ENCODE data around the gene B9D1. TPM values are rescaled to one million over a fixed set of nuclear protein-coding genes. Genes with fewer than 3 reads are reported as not detected.

B9D1 gene
- total RNA-seq, 1 experiment from 2014 or later = 11.5 TPM

DNA sequence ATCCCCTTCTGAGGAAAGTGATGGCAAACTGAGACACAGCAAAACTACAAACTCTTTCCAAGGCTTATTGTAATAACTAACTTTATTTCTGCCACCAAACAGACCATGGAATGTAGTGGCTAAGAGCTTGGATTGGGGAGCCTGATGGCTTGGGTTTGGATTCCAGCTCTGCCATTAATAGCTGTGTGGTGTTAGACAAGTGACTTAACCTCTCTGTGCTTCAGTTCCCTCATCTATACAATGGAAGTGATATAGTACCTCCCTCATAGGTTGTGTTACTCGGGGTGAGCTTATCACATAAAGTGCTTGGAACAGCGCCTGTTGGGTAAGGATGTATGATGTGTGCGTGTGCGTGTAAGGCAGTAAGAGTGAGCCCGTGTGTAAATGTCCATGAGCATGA lies 42.6 kb upstream of the B9D1 start:
- H3K27ac Mint-ChIP-seq (ENCODE audit: unreplicated experiment) = no peak overlapping the region
- Histone ChIP-seq H3K4me1 (no peaks in the 10 kb centered on the region), H3K36me3 (ENCODE audit: control insufficient read depth, insufficient read depth, low read length) (no peaks in the 10 kb centered on the region), H3K9me3 (no peaks in the 10 kb centered on the region), H3K4me3 (ENCODE audit: low read depth, low read length) (no peak overlapping the region), H3K27me3 (replicated peaks; ENCODE audit: control insufficient read depth, insufficient read depth, low read length) (no peaks in the 10 kb centered on the region)
- no peak overlapping the region for H3K4me3 Mint-ChIP-seq (ENCODE audit: unreplicated experiment)
- TF ChIP-seq, protein P1, sequence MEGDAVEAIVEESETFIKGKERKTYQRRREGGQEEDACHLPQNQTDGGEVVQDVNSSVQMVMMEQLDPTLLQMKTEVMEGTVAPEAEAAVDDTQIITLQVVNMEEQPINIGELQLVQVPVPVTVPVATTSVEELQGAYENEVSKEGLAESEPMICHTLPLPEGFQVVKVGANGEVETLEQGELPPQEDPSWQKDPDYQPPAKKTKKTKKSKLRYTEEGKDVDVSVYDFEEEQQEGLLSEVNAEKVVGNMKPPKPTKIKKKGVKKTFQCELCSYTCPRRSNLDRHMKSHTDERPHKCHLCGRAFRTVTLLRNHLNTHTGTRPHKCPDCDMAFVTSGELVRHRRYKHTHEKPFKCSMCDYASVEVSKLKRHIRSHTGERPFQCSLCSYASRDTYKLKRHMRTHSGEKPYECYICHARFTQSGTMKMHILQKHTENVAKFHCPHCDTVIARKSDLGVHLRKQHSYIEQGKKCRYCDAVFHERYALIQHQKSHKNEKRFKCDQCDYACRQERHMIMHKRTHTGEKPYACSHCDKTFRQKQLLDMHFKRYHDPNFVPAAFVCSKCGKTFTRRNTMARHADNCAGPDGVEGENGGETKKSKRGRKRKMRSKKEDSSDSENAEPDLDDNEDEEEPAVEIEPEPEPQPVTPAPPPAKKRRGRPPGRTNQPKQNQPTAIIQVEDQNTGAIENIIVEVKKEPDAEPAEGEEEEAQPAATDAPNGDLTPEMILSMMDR (IDR thresholded peaks at IDR 0.05; ENCODE audit: insufficient read depth in 1 of 2, low read depth in 1 of 2, low read length in 1 of 2, severe bottlenecking in 1 of 2, unreplicated experiment in 1 of 2) = no peak
- peaks cover 3% of the 10 kb centered on the region for H3K27me3 Mint-ChIP-seq (ENCODE audit: insufficient read depth, unreplicated experiment)
- peaks cover 2% of the 10 kb centered on the region for H3K4me1 Mint-ChIP-seq (ENCODE audit: low read depth, unreplicated experiment)
- intact Hi-C loops (cut with micrococcal nuclease; ENCODE audit: unreplicated experiment) = loop anchor here (5.0 kb wide), 1 partner anchor 42 kb away; no protein-coding TSS in a partner anchor
- peak in 1 of 2 experiments; percentile 1 for DNase-seq
- no peaks in the 10 kb centered on the region for H3K9me3 Mint-ChIP-seq (ENCODE audit: unreplicated experiment)
- BruUV-seq (replicated peaks) = no TSS peak
- no peaks in the 10 kb centered on the region for H3K36me3 Mint-ChIP-seq (ENCODE audit: insufficient read depth, unreplicated experiment)
- POLR2A ChIA-PET = interaction anchor here (0.6 kb wide), 1 partner anchor 28 kb away, joined by 3 read pairs; no protein-coding TSS in a partner anchor
- CTCF ChIA-PET = no interaction called here

DNA sequence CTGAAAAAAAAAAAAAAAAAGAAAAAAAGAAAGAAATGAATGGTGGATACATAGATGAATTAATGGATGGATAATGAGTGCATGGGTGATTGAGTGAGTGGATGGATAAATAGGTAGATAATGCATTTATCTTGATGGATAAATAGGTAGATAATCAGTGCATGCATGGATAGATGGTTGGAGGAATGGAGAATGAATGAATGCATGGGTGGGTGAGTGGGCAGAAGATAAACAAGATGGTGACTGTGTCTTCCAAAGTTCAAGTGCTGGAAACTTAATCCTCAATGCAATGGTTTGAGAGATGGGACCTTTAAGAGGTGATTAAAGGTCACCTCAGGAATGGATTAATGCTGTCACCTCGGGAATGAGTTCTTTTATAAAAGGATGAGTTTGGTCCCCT lies 41.7 kb upstream of the B9D1 start:
- intact Hi-C loops (cut with micrococcal nuclease; ENCODE audit: unreplicated experiment) = no loop called here
- peaks cover 3% of the 10 kb centered on the region for H3K27me3 Mint-ChIP-seq (ENCODE audit: insufficient read depth, unreplicated experiment)
- H3K9me3 Mint-ChIP-seq (ENCODE audit: unreplicated experiment) = no peaks in the 10 kb centered on the region
- no peaks in the 10 kb centered on the region for H3K4me1 Mint-ChIP-seq (ENCODE audit: low read depth, unreplicated experiment)
- no peaks in the 10 kb centered on the region for H3K36me3 ChIP-seq (ENCODE audit: control insufficient read depth, insufficient read depth, low read length)
- no peak overlapping the region for H3K4me3 Mint-ChIP-seq (ENCODE audit: unreplicated experiment)
- ChIA-PET POLR2A (no interaction called here), CTCF (no interaction called here)
- H3K4me1 ChIP-seq = no peaks in the 10 kb centered on the region
- no TSS peak for BruUV-seq (replicated peaks)
- H3K36me3 Mint-ChIP-seq (ENCODE audit: insufficient read depth, unreplicated experiment) = no peaks in the 10 kb centered on the region
- H3K27me3 ChIP-seq (replicated peaks; ENCODE audit: control insufficient read depth, insufficient read depth, low read length) = no peaks in the 10 kb centered on the region
- no peak overlapping the region for H3K4me3 ChIP-seq (ENCODE audit: low read depth, low read length)
- no peak overlapping the region for H3K27ac Mint-ChIP-seq (ENCODE audit: unreplicated experiment)
- no peaks in the 10 kb centered on the region for H3K9me3 ChIP-seq
- TF ChIP-seq, protein P1 (IDR thresholded peaks at IDR 0.05; ENCODE audit: insufficient read depth in 1 of 2, low read depth in 1 of 2, low read length in 1 of 2, severe bottlenecking in 1 of 2, unreplicated experiment in 1 of 2) = no peak
- DNase-seq = no peak

DNA sequence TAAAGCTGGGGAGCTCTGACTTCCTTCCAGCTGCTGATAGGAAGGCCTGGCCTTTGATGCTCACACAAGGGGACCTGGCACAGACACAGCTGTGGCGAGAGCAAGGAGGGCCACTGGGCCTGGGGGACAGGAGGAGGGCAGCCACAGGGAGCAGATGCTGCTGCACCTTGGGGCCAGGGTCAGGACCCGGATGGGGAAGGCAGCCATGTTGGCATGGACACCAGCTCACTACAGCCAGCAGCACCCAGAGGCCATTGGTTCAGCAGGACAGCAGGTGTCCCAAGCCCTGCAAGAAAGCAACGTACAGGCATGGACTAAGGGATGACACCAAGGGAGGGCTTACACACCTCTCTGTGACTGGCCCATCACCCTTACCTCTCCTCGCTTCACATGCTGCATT lies 40.5 kb upstream of the B9D1 start:
- Mint-ChIP-seq H3K36me3 (ENCODE audit: insufficient read depth, unreplicated experiment) (no peaks in the 10 kb centered on the region), H3K27me3 (ENCODE audit: insufficient read depth, unreplicated experiment) (peaks cover 3% of the 10 kb centered on the region), H3K9me3 (ENCODE audit: unreplicated experiment) (no peaks in the 10 kb centered on the region), H3K4me1 (ENCODE audit: low read depth, unreplicated experiment) (no peaks in the 10 kb centered on the region), H3K4me3 (ENCODE audit: unreplicated experiment) (no peak overlapping the region), H3K27ac (ENCODE audit: unreplicated experiment) (no peak overlapping the region)
- DNase-seq = no peak
- ChIA-PET POLR2A (no interaction called here), CTCF (no interaction called here)
- Histone ChIP-seq H3K4me3 (ENCODE audit: low read depth, low read length) (no peak overlapping the region), H3K27me3 (replicated peaks; ENCODE audit: control insufficient read depth, insufficient read depth, low read length) (no peaks in the 10 kb centered on the region), H3K36me3 (ENCODE audit: control insufficient read depth, insufficient read depth, low read length) (no peaks in the 10 kb centered on the region), H3K4me1 (no peaks in the 10 kb centered on the region), H3K9me3 (no peaks in the 10 kb centered on the region)
- TF ChIP-seq, protein P1 (IDR thresholded peaks at IDR 0.05; ENCODE audit: insufficient read depth in 1 of 2, low read depth in 1 of 2, low read length in 1 of 2, severe bottlenecking in 1 of 2, unreplicated experiment in 1 of 2) = no peak
- intact Hi-C loops (cut with micrococcal nuclease; ENCODE audit: unreplicated experiment) = no loop called here
- BruUV-seq (replicated peaks) = no TSS peak

All from Caco-2 (cell line).